ENCODE data around the gene LRMDA.

LRMDA gene

GRCh38 chr10:75547391-75548298, 116.2 kb downstream of the LRMDA start:
- Histone ChIP-seq H3K4me2 (ENCODE audit: low read length) (no peak overlapping the region), H3K4me3 (ENCODE audit: low read length) (no peak overlapping the region), H3K9ac (ENCODE audit: low read length) (no peak overlapping the region), H3K4me1 (ENCODE audit: low read length) (no peaks in the 10 kb centered on the region), H4K20me1 (ENCODE audit: insufficient read depth, low read length) (no peaks in the 10 kb centered on the region), H3K27ac (ENCODE audit: low read length) (no peak overlapping the region), H3K9me3 (ENCODE audit: insufficient read depth, low read length) (no peaks in the 10 kb centered on the region), H3K36me3 (replicated peaks; ENCODE audit: low read depth, low read length) (no peaks in the 10 kb centered on the region), H2AFZ (ENCODE audit: low read depth, low read length) (no peak overlapping the region), H3K79me2 (ENCODE audit: low read length) (no peaks in the 10 kb centered on the region), H3K27me3 (ENCODE audit: low read depth, low read length) (no peaks in the 10 kb centered on the region; the same call in 1 of the 2 replicates)
- TF ChIP-seq CTCF (IDR thresholded peaks at IDR 0.05; ENCODE audit: low read depth, low read length) (no peak), EZH2phosphoT487 (IDR thresholded peaks at IDR 0.05; ENCODE audit: low read depth) (no peak)

GRCh38 chr10:75548356-75548755, 116.9 kb downstream of the LRMDA start:
- H3K4me2 ChIP-seq (ENCODE audit: low read length): no peak overlapping the region
- no peak overlapping the region for H3K4me3 ChIP-seq (ENCODE audit: low read length)
- TF ChIP-seq CTCF (IDR thresholded peaks at IDR 0.05; ENCODE audit: low read depth, low read length): no peak
- TF ChIP-seq EZH2phosphoT487 (IDR thresholded peaks at IDR 0.05; ENCODE audit: low read depth): no peak
- H3K9ac ChIP-seq (ENCODE audit: low read length): no peak overlapping the region
- no peak overlapping the region for H3K27ac ChIP-seq (ENCODE audit: low read length)
- H2AFZ ChIP-seq (ENCODE audit: low read depth, low read length): no peak overlapping the region
- H4K20me1 ChIP-seq (ENCODE audit: insufficient read depth, low read length): no peaks in the 10 kb centered on the region
- H3K4me1 ChIP-seq (ENCODE audit: low read length): no peaks in the 10 kb centered on the region
- no peaks in the 10 kb centered on the region; the same call in 1 of the 2 replicates for H3K27me3 ChIP-seq (ENCODE audit: low read depth, low read length)
- no peaks in the 10 kb centered on the region for H3K79me2 ChIP-seq (ENCODE audit: low read length)
- H3K36me3 ChIP-seq (replicated peaks; ENCODE audit: low read depth, low read length): no peaks in the 10 kb centered on the region
- H3K9me3 ChIP-seq (ENCODE audit: insufficient read depth, low read length): no peaks in the 10 kb centered on the region

GRCh38 chr10:75550191-75550590, 118.8 kb downstream of the LRMDA start:
- Histone ChIP-seq H3K4me2 (ENCODE audit: low read length) (no peak overlapping the region), H3K4me1 (ENCODE audit: low read length) (no peaks in the 10 kb centered on the region), H3K27ac (ENCODE audit: low read length) (no peak overlapping the region), H3K9me3 (ENCODE audit: insufficient read depth, low read length) (no peaks in the 10 kb centered on the region), H4K20me1 (ENCODE audit: insufficient read depth, low read length) (no peaks in the 10 kb centered on the region), H2AFZ (ENCODE audit: low read depth, low read length) (no peak overlapping the region), H3K36me3 (replicated peaks; ENCODE audit: low read depth, low read length) (no peaks in the 10 kb centered on the region), H3K79me2 (ENCODE audit: low read length) (no peaks in the 10 kb centered on the region), H3K27me3 (ENCODE audit: low read depth, low read length) (no peaks in the 10 kb centered on the region; the same call in 1 of the 2 replicates), H3K4me3 (ENCODE audit: low read length) (no peak overlapping the region), H3K9ac (ENCODE audit: low read length) (no peak overlapping the region)
- TF ChIP-seq CTCF (IDR thresholded peaks at IDR 0.05; ENCODE audit: low read depth, low read length) (no peak), EZH2phosphoT487 (IDR thresholded peaks at IDR 0.05; ENCODE audit: low read depth) (no peak)

- Histone ChIP-seq H3K4me2 (ENCODE audit: low read length) (no peak overlapping the region), H3K9ac (ENCODE audit: low read length) (no peak overlapping the region), H3K79me2 (ENCODE audit: low read length) (no peaks in the 10 kb centered on the region), H3K4me3 (ENCODE audit: low read length) (no peak overlapping the region), H3K27ac (ENCODE audit: low read length) (no peak overlapping the region), H2AFZ (ENCODE audit: low read depth, low read length) (no peak overlapping the region), H4K20me1 (ENCODE audit: insufficient read depth, low read length) (no peaks in the 10 kb centered on the region), H3K9me3 (ENCODE audit: insufficient read depth, low read length) (no peaks in the 10 kb centered on the region), H3K27me3 (ENCODE audit: low read depth, low read length) (no peaks in the 10 kb centered on the region), H3K36me3 (replicated peaks; ENCODE audit: low read depth, low read length) (no peaks in the 10 kb centered on the region), H3K4me1 (ENCODE audit: low read length) (no peaks in the 10 kb centered on the region)
- no peak for TF ChIP-seq EZH2phosphoT487 (IDR thresholded peaks at IDR 0.05; ENCODE audit: low read depth)
- TF ChIP-seq CTCF (IDR thresholded peaks at IDR 0.05; ENCODE audit: low read depth, low read length): no peak
These were observed 120.7 kb downstream of the LRMDA start for GRCh38 chr10:75552171-75552570.

All from OCI-LY3 (cell line).